Dermis microvascular lymphatic vessel endothelial cell (primary cell): Measurements from ENCODE around the gene LSP1. TPM values are rescaled to one million over a fixed set of nuclear protein-coding genes. Genes with fewer than 3 reads are reported as not detected.
"Not testable (repeated sequence)": the region's sequence is repeated elsewhere in the genome, so short reads cannot be mapped to it uniquely, and the experiment has no call there.

ENCODE experiments used
- DNase-seq, 2 donors: peaks; one replicate each; pipeline versions ENCODE4 v3.0.0 to v3.0.0-alpha.2; 2010; ENCODE audit warnings: low read depth in 2 of 2
- total RNA-seq: library from RNA; depleted of rRNA; stranded (reverse); fragments of >200 nt; gene quantifications from 2 replicates; pipeline ENCODE4 v1.2.1, GENCODE V29; 2014

The LSP1 gene
- total RNA-seq, 1 donor from 2014 or later: under 0.01 TPM

DNA sequence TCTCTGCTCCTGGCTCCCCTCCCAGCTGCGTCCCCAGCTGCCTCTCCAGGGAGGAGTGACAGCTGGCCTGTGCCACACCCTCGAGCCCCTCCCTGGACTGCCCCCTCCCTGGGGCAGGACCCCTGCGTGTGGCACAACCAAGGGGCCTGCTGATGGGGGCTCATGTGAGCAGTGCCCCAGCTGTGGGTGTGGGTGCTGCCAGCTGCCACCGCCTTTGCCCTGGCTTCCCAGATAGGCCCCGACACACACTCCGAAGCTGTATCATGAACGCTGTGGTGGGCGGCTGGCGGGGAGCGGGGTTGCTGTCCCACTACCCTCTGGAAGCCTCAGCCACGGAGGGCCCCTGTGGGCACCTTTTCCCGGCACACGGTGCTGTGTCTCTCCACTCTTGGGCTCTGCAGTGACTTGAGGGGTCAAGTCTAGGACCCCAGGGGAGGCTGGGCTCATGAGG is 23.0 kb downstream of the LSP1 start:
- not testable (repeated sequence) for DNase-seq

DNA sequence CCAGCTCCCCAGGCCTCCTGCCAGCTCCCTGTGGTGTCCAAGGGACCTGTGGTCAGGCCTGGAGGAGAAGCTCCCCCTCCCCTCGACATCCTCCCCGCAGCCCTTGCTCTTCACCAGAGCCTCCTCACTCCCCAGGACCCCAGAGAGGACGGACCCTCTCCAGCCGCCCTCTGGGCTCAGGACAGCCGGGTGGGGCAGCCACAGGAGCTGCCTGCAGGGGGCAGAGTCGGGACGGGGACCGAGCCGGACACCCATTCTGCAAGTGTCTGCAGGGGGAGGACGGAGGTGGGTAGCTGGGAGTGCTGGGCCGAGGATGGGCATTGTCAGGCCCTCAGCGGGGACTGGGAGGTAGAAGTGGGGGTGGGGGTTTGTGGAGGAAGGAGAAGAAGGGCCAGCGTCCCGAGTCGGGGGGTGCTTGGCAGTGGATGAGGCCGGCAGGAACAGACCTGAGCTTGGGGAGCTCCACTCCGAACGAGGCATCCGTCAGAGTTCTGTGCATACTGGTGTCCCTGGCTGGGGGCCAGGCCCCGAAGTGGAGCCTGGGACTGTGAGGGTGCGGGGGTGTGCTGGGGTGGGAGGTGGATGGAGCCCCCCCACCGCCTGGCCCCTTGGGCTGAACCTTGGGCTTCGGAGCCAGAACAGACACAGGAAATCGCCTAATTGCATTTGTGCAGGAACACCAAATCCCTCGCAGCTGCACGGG is 23.6 kb downstream of the LSP1 start:
- DNase-seq: peak in 1 of 2 donors; percentile 53

- peak in 1 of 2 donors; percentile 19 for DNase-seq
Measured at GRCh38 chr11:1877211-1878136, 24.6 kb downstream of the LSP1 start.

DNA sequence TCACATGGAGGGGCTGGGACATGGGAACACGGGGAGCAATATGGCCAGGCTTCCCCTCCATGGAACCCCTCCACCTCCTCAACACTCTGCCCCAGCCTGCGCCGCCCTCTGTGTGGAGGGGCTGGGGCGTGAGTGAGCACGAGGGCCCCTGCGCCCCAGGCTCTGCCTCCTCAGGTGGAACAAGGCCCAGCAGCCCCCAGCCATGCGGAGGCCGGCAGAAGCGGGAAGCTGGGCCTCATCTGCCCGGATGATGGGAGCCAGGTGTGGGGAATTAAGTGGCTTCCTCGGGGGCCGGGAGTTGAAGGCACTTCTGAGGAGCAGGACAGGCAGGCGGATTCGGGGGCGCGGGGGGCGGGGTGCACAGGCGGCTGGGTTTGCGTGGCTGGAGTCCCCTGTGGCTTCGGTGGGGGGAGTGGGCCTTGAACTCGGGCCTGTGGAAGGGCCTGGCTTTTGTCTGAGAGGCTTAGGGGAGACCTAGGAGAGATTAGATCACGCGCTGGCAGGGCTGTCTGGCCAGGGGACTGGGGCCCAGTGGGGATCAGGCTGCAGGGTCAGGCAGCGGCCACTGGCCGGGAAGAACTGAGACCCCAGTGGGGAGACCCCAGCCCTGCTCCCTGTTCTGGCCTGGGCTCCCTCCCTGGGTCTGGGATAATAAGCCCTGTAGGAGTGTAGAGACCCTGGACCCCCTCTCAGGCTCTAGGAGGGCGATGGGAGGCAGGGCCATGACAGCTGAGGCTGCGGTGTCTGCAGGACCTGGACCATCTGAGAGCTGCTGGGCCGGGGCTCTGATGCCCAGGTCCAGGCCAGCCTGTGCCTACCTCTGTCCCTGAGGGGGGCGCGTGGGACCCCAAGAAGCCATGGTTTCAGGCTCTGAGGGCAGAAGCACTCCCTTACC is 25.5 kb downstream of the LSP1 start:
- no peak for DNase-seq

DNA sequence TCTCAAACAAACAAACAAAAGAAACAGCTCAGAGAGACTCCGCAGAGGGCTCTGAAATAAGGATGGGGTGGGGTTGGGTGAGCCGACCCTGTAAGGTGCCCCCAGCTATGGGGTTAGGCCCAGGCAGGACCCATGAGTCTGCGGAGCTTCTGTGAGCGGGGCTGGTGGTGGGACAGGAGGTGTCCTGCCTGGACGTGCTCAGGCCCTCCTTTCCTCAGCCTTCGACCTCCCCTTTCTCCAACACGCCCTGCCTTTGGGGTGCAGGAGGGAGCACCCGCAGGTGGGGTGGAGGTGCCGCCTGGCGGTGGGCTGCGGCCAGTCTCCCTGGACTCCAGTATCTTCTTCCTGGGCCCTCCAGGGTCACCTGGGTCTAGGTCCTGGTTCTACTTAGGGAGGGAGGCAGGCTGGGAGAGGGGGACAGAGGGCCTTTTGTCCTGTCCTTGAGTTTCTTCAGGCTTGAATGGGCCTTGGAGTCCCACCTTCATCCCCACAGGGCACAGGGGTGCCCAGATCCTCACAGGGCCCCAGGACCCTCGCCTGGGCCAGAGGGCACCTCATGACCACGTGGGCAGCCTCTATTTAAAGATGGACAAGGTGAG is 26.6 kb downstream of the LSP1 start:
- DNase-seq: no peak

DNA sequence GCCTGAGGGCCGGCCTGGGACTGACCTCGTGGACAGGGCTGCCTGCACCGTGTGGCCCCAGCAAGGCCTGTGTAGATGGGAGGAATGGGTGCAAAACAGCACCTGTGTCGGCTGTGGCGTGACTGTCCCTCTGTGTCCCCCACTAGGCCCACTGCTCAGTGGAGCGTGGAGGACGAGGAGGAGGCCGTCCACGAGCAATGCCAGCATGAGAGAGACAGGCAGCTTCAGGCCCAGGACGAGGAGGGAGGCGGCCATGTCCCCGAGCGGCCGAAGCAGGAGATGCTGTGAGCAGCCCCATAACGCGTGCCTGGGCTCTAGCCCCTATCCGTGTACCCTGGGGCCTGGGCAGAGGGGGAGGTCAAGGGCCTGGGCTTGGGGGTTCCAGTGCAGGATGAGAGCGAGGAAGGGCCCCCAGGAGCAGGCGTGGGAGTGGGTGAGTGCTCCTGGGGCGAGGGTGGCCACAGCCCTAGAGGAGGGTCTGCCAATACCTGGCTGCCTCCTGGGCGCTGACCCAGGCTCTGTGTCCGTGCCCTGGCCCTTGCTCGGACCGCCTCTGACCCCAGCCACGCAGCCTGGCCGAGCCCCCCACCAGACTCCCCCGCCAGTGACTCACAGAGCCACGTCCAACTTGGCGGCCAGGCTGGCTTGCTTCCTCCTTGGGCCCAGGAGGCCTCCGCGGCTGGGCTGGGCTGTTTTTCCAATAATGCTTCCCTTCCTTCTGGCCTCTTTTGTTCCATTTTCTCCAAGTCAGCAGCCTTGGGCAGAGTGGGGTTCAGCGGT is 27.2 kb downstream of the LSP1 start:
- peak in 1 of 2 donors; percentile 33 for DNase-seq

- no peak for DNase-seq
Measured at GRCh38 chr11:1880746-1881441, 28.0 kb downstream of the LSP1 start.

GRCh38 chr11:1881442-1882264 is 28.8 kb downstream of the LSP1 start:
- no peak for DNase-seq

DNA sequence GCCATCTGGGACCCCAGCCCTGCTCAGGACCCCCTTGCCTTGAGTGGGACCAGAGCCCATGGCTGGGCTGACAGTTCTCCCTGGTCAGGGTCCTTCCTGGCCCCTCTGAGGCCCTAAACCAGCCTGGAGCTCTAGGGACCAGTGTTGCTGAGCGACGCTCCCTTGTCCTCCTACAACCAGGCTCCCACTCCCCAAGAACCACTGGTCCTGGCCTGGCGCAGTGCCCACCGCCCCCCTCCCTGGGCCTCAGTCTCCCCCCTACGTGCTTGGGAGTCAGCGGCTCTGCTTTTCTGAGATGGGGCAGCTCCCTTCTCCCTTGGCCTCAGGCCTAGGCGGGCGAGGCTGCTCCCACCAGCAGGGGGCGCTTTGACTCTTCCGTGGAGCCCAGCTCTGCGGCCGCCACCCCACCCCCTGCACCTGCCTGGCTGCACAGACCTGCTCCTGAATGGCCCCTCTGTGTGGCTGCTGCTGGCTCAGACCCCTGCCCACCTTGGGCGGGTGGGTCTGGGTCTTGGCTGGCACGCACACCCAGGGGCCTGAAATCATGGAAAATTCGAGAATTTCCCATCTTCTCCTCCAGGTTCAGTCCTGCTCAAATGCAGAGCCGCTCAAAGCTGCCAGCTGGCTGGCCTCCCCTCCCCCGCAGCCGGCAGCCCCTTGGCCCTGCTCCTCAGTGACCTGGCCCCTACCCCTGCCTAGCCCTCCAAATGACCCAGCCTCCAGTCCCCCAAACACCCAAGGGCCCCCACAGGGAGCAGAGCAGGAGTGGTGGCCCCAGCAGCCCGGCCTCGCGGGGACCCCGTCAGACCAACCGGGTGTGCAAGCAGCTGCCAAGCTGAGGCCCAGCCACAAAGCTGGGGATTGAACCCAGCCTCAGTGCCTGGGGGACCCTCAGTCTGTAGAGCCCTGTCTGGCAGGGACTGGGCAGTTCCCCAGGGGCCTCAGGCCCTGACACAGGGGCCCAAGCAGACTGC is 29.7 kb downstream of the LSP1 start:
- peak; percentile 32 to 77 for DNase-seq

GRCh38 chr11:1883346-1884302 is 30.7 kb downstream of the LSP1 start:
- no peak for DNase-seq

GRCh38 chr11:1884303-1884700 is 31.4 kb downstream of the LSP1 start:
- DNase-seq: no peak

DNA sequence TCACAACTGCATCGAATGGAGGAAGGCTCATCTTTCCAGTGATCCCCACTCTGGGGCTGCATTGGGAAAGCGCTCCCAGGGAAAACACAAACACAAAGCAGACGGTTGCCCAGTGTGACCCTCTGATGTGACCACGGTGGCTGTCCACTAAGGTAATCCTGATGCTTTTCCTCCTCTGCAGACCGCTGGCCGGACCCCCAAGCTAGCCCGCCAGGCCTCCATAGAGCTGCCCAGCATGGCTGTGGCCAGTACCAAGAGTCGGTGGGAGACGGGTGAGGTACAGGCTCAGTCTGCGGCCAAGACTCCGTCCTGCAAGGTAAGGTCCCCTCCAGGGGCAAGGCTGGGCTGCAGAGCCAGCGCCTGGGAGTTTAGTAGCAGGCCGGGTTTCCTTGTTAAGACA is 33.7 kb downstream of the LSP1 start:
- not testable (repeated sequence) for DNase-seq

GRCh38 chr11:1887451-1888346 is 34.8 kb downstream of the LSP1 start:
- no peak for DNase-seq

GRCh38 chr11:1888347-1888753 is 35.5 kb downstream of the LSP1 start:
- no peak for DNase-seq

DNA sequence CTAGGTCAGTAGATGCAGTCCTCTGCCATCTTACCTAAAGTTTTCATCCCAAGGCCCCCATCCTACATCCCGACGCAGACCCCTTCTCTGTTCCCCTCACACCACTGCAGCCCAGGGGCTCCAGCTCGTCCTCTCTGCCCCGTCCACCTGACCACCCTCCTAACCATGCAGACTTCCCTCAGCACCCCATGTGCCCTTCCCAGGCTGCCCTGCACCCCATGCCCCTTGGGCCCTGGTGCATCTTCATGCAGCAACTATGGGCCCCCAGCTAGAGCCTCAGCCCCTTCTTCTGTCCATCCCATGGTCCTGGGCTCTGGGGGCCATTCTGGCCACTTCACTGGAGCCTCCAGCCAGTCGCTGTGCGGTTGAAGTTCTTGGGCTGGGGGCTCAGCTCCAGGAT is 35.9 kb downstream of the LSP1 start:
- no peak for DNase-seq
